Endodermal cell (in vitro differentiated cells): ENCODE measurements around the gene RBL1. TPM values are rescaled to one million over a fixed set of nuclear protein-coding genes. Genes with fewer than 3 reads are reported as not detected.
"Not testable (repeated sequence)": the region's sequence is repeated elsewhere in the genome, so short reads cannot be mapped to it uniquely, and the experiment has no call there.

ENCODE experiments used
- DNase-seq: peaks from one replicate; pipeline ENCODE4 v3.0.0-alpha.2; 2017
- H3K27ac ChIP-seq: 2 replicates; pipeline ENCODE4 v1.5.1; 2013; ENCODE audit warnings: mild to moderate bottlenecking, low read depth, low read length, moderate library complexity
- H3K27me3 ChIP-seq: 2 replicates; pipeline ENCODE4 v1.6.1; 2013; ENCODE audit warnings: mild to moderate bottlenecking, low read length, moderate library complexity; ENCODE audit not compliant: insufficient read depth, control insufficient read depth, poor library complexity, severe bottlenecking
- H3K36me3 ChIP-seq: 2 replicates; pipeline ENCODE4 v1.7.0; 2013; ENCODE audit warnings: mild to moderate bottlenecking, low read length, moderate library complexity; ENCODE audit not compliant: control insufficient read depth, insufficient read depth
- H3K4me1 ChIP-seq: one replicate; pipeline ENCODE4 v1.7.0; 2013; ENCODE audit warnings: low read length; ENCODE audit not compliant: control insufficient read depth, insufficient read depth
- H3K4me3 ChIP-seq: 2 replicates; pipeline ENCODE4 v1.5.1; 2013; ENCODE audit warnings: mild to moderate bottlenecking, low read length, moderate library complexity
- H3K9ac ChIP-seq: 2 replicates; pipeline ENCODE4 v1.6.1; 2013; ENCODE audit warnings: mild to moderate bottlenecking, low read length, moderate library complexity; ENCODE audit not compliant: poor library complexity, severe bottlenecking; ENCODE audit errors: extremely low read depth
- H3K9me3 ChIP-seq: 2 replicates; pipeline ENCODE4 v1.6.1; 2013; ENCODE audit warnings: mild to moderate bottlenecking, low read length, moderate library complexity; ENCODE audit not compliant: control insufficient read depth
- H3K27ac Mint-ChIP-seq: 2 replicates; pipeline ENCODE4 v1.8.0; 2020; ENCODE audit warnings: mixed read lengths
- H3K27me3 Mint-ChIP-seq: 2 replicates; pipeline ENCODE4 v1.8.0; 2021; ENCODE audit warnings: mild to moderate bottlenecking, mixed read lengths; ENCODE audit not compliant: insufficient read depth
- H3K36me3 Mint-ChIP-seq: 2 replicates; pipeline ENCODE4 v1.8.0; 2020; ENCODE audit warnings: low read depth, mixed read lengths
- H3K4me1 Mint-ChIP-seq: 2 replicates; pipeline ENCODE4 v1.8.0; 2020; ENCODE audit warnings: mixed read lengths
- H3K4me3 Mint-ChIP-seq: 2 replicates; pipeline ENCODE4 v1.8.0; 2020; ENCODE audit warnings: mild to moderate bottlenecking, moderate library complexity, mixed read lengths
- H3K9me3 Mint-ChIP-seq: 2 replicates; pipeline ENCODE4 v1.8.0; 2020; ENCODE audit warnings: mild to moderate bottlenecking, mixed read lengths
- CTCF ChIP-seq: fragments of 200-600 bp; sonication (generic); conservative IDR thresholded peaks from 2 replicates; pipeline ENCODE4 v1.5.0; 2021; ENCODE audit warnings: antibody characterized with exemption, mild to moderate bottlenecking
- WGBS, 2 experiments: methylation state at CpG; one replicate each; pipeline versions ENCODE4 v1.1.5 to v1.1.7; 2013; ENCODE audit warnings: missing lambda C conversion rate in 2 of 2, mixed read lengths in 1 of 2; ENCODE audit not compliant: insufficient coverage in 1 of 2, insufficient read length in 1 of 2; 5-methylcytosine and 5-hydroxymethylcytosine counted together
- total RNA-seq, 2 donors: library from RNA; stranded (reverse); fragmentation: NEBNext Ultra II Directional in 1 of 2; extraction: Animal tissue kit (Norgen Biotek cat#: 25700) in 1 of 2; gene quantifications; 2 replicates in 1 of 2; 3 replicates in 1 of 2; pipeline ENCODE4 v1.2.1, GENCODE V29; 2021

The RBL1 gene
- total RNA-seq, 2 donors from 2014 or later: 11.4 to 16.7 TPM

- H3K27me3 Mint-ChIP-seq: no peaks in the 10 kb centered on the region
- Histone ChIP-seq H3K9ac (no peak overlapping the region), H3K9me3 (peaks cover 13% of the 10 kb centered on the region), H3K36me3 (no peaks in the 10 kb centered on the region), H3K27ac (no peak overlapping the region), H3K4me1 (no peaks in the 10 kb centered on the region), H3K4me3 (no peak overlapping the region), H3K27me3 (no peaks in the 10 kb centered on the region)
- H3K4me3 Mint-ChIP-seq: no peak overlapping the region
- WGBS, 2 experiments: 88 to 96% methylated on average over 3 to 5 of the region's 5 CpGs
- no peak overlapping the region for H3K27ac Mint-ChIP-seq
- DNase-seq: no peak
- peaks cover 11% of the 10 kb centered on the region for H3K9me3 Mint-ChIP-seq
- no peak for TF ChIP-seq CTCF
- H3K36me3 Mint-ChIP-seq: peaks cover 3% of the 10 kb centered on the region
- H3K4me1 Mint-ChIP-seq: no peaks in the 10 kb centered on the region
Measured at GRCh38 chr20:36967636-36968035, 128.2 kb downstream of the RBL1 start.

GRCh38 chr20:36966965-36967364, 128.8 kb downstream of the RBL1 start:
- H3K9me3 ChIP-seq: peaks cover 20% of the 10 kb centered on the region
- H3K27me3 ChIP-seq, H3K36me3 ChIP-seq, H3K27me3 Mint-ChIP-seq, H3K36me3 Mint-ChIP-seq, H3K4me1 ChIP-seq, H3K4me3 ChIP-seq, H3K27ac ChIP-seq, H3K4me1 Mint-ChIP-seq, H3K27ac Mint-ChIP-seq, H3K4me3 Mint-ChIP-seq, H3K9ac ChIP-seq, DNase-seq: not testable (repeated sequence)
- H3K9me3 Mint-ChIP-seq: peaks cover 18% of the 10 kb centered on the region
- TF ChIP-seq CTCF: peak; percentile 46
- 93 to 95% methylated on average over 2 to 3 of the region's 3 CpGs for WGBS, 2 experiments

- not testable (repeated sequence) for H3K27me3 ChIP-seq, DNase-seq, H3K27ac ChIP-seq, H3K9ac ChIP-seq, H3K36me3 Mint-ChIP-seq, H3K27ac Mint-ChIP-seq, H3K36me3 ChIP-seq, H3K4me3 Mint-ChIP-seq, H3K4me3 ChIP-seq, H3K27me3 Mint-ChIP-seq, H3K4me1 ChIP-seq, H3K4me1 Mint-ChIP-seq
- H3K9me3 Mint-ChIP-seq: peaks cover 37% of the 10 kb centered on the region
- H3K9me3 ChIP-seq: peaks cover 33% of the 10 kb centered on the region
- WGBS, 2 experiments: 81 to 96% methylated on average over 3 to 9 of the region's 9 CpGs
Measured at GRCh38 chr20:36962354-36962941, 133.3 kb downstream of the RBL1 start.

GRCh38 chr20:36959242-36959641, 136.6 kb downstream of the RBL1 start:
- no peaks in the 10 kb centered on the region for H3K27me3 ChIP-seq

More at GRCh38 chr20:36959242-36959641, 136.6 kb downstream of the RBL1 start:
- TF ChIP-seq CTCF: no peak
- Histone ChIP-seq H3K27ac (no peak overlapping the region), H3K36me3 (no peaks in the 10 kb centered on the region), H3K9ac (no peak overlapping the region), H3K4me3 (no peak overlapping the region), H3K4me1 (no peaks in the 10 kb centered on the region), H3K9me3 (peaks cover 33% of the 10 kb centered on the region)
- Mint-ChIP-seq H3K27me3 (no peaks in the 10 kb centered on the region), H3K4me3 (no peak overlapping the region), H3K4me1 (no peaks in the 10 kb centered on the region), H3K9me3 (peaks cover 37% of the 10 kb centered on the region), H3K27ac (no peak overlapping the region), H3K36me3 (peaks cover 5% of the 10 kb centered on the region)
- 80 to 89% methylated on average over 4 of the region's 4 CpGs for WGBS, 2 experiments
- DNase-seq: no peak
